Measurements from ENCODE around the gene CAB39L.

- TF ChIP-seq CTCF (IDR thresholded peaks at IDR 0.05; ENCODE audit: insufficient read depth, low read depth, low read length) = no peak
- no peak for TF ChIP-seq EZH2 (IDR thresholded peaks at IDR 0.05; ENCODE audit: insufficient read depth, low read length)
Measured at GRCh38 chr13:49295244-49295643, 148.6 kb downstream of the CAB39L start.

All from astrocyte (in vitro differentiated cells and primary cell).